Smooth muscle cell (in vitro differentiated cells): ENCODE results near the gene STS. TPM values are rescaled to one million over a fixed set of nuclear protein-coding genes. Genes with fewer than 3 reads are reported as not detected.

Source experiments
- DNase-seq: peaks from one replicate; lab custom pipeline; 2025; ENCODE audit not compliant: unreplicated experiment; lab: John Stamatoyannopoulos, UW
- H2AFZ ChIP-seq: fragments of 200-600 bp; sonication (generic); 2 replicates; pipeline ENCODE4 v1.6.0; 2016; ENCODE audit warnings: antibody characterized with exemption, low read depth, mild to moderate bottlenecking
- H3F3A ChIP-seq: fragments of 200-600 bp; sonication (generic); 2 replicates; pipeline ENCODE4 v1.6.0; 2017; ENCODE audit warnings: antibody characterized with exemption, low read depth
- H3K27ac ChIP-seq: fragments of 200-600 bp; sonication (generic); 2 replicates; pipeline ENCODE4 v1.5.1; 2016; ENCODE audit warnings: low read depth, mild to moderate bottlenecking
- H3K27me3 ChIP-seq: fragments of 200-600 bp; sonication (generic); 2 replicates; pipeline ENCODE4 v1.6.1; 2016; ENCODE audit warnings: low read depth, mild to moderate bottlenecking
- H3K36me3 ChIP-seq: fragments of 200-600 bp; sonication (generic); 2 replicates; pipeline ENCODE4 v1.5.1; 2016; ENCODE audit warnings: low read depth
- H3K4me1 ChIP-seq: fragments of 200-600 bp; sonication (generic); 2 replicates; pipeline ENCODE4 v1.5.1; 2016; ENCODE audit warnings: low read depth
- H3K4me2 ChIP-seq: fragments of 200-600 bp; sonication (generic); 2 replicates; pipeline ENCODE4 v1.6.0; 2016; ENCODE audit warnings: mild to moderate bottlenecking
- H3K4me3 ChIP-seq: fragments of 200-600 bp; sonication (generic); 2 replicates; pipeline ENCODE4 v1.5.1; 2016; ENCODE audit warnings: mild to moderate bottlenecking
- H3K79me2 ChIP-seq: fragments of 200-600 bp; sonication (generic); 2 replicates; pipeline ENCODE4 v1.6.0; 2016; ENCODE audit warnings: low read depth, mild to moderate bottlenecking
- H3K9ac ChIP-seq: fragments of 200-600 bp; sonication (generic); 2 replicates; pipeline ENCODE4 v1.6.0; 2016; ENCODE audit warnings: low read depth
- H3K9me3 ChIP-seq: fragments of 200-600 bp; sonication (generic); replicated peaks from 2 replicates; pipeline ENCODE4 v1.5.1; 2016; ENCODE audit warnings: low read depth
- H4K20me1 ChIP-seq: fragments of 200-600 bp; sonication (generic); 2 replicates; pipeline ENCODE4 v1.6.0; 2016; ENCODE audit warnings: low read depth
- WGBS: methylation state at CpG from one replicate; pipeline ENCODE4 v1.1.7; 2016; ENCODE audit warnings: low lambda C conversion rate; 5-methylcytosine and 5-hydroxymethylcytosine counted together
- polyA plus RNA-seq: library from polyadenylated mRNA; unstranded; fragments of >200 nt; fragmentation: Nextera tagmentation; extraction: Ambion mirVana; gene quantifications from 2 replicates; pipeline ENCODE4 v1.2.1, GENCODE V29; 2016
- total RNA-seq: library from RNA; depleted of rRNA; stranded (reverse); fragments of >200 nt; gene quantifications from 2 replicates; pipeline ENCODE4 v1.2.3, GENCODE V29; 2014
- TF ChIP-seq, protein P1 (sequence below): fragments of 200-600 bp; sonication (generic); IDR thresholded peaks from 2 replicates; pipeline ENCODE4 v1.5.1; 2017; ENCODE audit warnings: borderline replicate concordance, mild to moderate bottlenecking, antibody characterized with exemption; ENCODE audit not compliant: insufficient read depth, poor library complexity, severe bottlenecking

STS gene
- total and polyA plus RNA-seq, 2 experiments from 2014 or later: 2.2 to 3.8 TPM

DNA sequence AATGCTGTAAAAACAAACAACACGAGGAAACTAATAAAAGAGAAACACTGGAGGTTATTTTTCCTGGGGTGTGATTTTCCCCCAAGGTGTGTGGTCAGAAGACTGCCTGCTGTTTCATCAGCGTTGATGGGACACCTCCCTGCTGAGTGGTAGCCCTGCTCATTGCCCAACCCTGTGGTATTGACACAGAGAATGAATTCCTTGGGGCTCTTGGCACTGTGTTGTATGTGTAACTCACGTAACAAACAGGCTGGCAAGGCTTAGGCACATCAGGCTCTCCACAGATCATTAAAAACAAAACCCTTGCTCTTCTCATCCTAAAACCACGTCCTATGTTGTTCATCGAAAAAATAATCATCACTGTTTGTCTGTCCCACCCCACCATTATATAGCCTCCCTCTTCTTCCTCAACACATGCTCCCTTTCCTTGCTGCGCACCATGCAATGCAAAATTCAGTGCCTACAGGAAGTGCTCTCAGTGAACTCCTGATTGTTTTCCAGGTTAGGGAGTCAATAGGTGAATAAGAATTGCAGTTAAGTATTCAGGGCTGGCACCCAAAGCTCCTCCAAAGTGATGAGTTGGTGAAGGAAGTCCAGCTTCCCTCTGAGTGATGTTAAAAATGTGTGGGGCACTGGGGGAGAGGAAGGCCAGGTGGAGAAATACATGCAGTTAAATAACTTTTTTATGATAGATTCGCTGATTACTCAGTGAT lies 11.8 kb downstream of the STS start:
- no peaks in the 10 kb centered on the region for H3K36me3 ChIP-seq
- no peak for DNase-seq
- H3K4me1 ChIP-seq: no peaks in the 10 kb centered on the region
- no peak overlapping the region for H2AFZ ChIP-seq
- H3F3A ChIP-seq: no peaks in the 10 kb centered on the region
- no peak overlapping the region for H3K4me3 ChIP-seq
- no peak overlapping the region for H3K27ac ChIP-seq
- no peak overlapping the region for H3K9ac ChIP-seq
- no peaks in the 10 kb centered on the region for H3K9me3 ChIP-seq
- H3K79me2 ChIP-seq: no peaks in the 10 kb centered on the region
- H3K4me2 ChIP-seq: no peak overlapping the region
- no peaks in the 10 kb centered on the region for H4K20me1 ChIP-seq
- TF ChIP-seq, protein P1, sequence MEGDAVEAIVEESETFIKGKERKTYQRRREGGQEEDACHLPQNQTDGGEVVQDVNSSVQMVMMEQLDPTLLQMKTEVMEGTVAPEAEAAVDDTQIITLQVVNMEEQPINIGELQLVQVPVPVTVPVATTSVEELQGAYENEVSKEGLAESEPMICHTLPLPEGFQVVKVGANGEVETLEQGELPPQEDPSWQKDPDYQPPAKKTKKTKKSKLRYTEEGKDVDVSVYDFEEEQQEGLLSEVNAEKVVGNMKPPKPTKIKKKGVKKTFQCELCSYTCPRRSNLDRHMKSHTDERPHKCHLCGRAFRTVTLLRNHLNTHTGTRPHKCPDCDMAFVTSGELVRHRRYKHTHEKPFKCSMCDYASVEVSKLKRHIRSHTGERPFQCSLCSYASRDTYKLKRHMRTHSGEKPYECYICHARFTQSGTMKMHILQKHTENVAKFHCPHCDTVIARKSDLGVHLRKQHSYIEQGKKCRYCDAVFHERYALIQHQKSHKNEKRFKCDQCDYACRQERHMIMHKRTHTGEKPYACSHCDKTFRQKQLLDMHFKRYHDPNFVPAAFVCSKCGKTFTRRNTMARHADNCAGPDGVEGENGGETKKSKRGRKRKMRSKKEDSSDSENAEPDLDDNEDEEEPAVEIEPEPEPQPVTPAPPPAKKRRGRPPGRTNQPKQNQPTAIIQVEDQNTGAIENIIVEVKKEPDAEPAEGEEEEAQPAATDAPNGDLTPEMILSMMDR: no peak
- no peaks in the 10 kb centered on the region for H3K27me3 ChIP-seq
- 60% methylated on average over 7 of the region's 7 CpGs for WGBS

DNA sequence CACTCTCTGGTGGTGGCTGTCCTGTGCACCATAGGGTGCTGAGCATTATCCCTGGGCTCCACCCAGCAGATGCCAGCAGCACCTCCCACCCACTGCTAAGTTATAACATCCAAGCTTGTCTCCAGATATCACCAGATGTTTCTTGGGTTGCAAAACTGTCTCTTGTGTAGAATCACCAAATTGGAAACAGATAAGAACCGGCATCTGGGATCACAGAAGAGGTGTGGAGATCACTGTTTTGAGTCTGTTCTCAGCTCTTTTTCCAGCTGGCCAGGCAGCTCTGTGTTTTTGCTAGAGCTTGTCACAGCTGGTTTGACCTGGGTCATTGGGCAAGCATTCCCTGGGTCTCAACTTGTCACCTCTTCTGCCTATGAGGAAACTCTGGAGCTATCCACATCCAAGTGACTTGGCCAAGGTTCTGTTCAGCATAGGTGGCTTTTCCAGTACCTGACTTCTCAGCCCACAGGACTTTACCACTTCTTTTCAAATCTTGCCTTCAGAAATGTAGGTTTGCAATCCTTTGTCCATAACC lies 15.7 kb downstream of the STS start:
- H3K36me3 ChIP-seq: no peaks in the 10 kb centered on the region
- no peaks in the 10 kb centered on the region for H3K9me3 ChIP-seq
- no peak overlapping the region for H3K4me3 ChIP-seq
- H3K27me3 ChIP-seq: no peaks in the 10 kb centered on the region
- no peaks in the 10 kb centered on the region for H3K79me2 ChIP-seq
- H3F3A ChIP-seq: no peaks in the 10 kb centered on the region
- H3K9ac ChIP-seq: no peak overlapping the region
- H2AFZ ChIP-seq: no peak overlapping the region
- no peaks in the 10 kb centered on the region for H3K4me1 ChIP-seq
- no peaks in the 10 kb centered on the region for H4K20me1 ChIP-seq
- no peak overlapping the region for H3K4me2 ChIP-seq
- no peak for DNase-seq
- 29% methylated on average over 1 of the region's 1 CpG for WGBS
- TF ChIP-seq, protein P1: no peak
- H3K27ac ChIP-seq: no peak overlapping the region

DNA sequence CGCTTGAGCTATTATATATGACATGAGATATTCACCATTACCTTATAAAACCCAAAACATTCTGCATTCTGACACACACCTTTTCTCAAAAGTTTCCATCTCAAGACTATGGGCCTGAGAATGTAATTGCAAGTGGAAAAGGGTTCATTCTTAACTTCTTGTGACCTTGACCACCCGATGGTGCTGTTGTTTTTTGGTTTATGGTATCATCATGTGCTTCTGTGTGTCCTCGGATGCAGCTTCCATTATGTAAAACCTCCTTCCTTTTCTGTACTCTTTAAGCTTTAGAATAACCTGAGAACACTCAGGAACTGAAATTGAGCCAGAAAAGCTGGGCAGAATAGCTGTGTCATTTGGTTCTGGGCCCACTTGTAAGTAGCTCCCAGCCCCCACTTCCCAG lies 16.7 kb downstream of the STS start:
- H2AFZ ChIP-seq: no peak overlapping the region
- no peak overlapping the region for H3K27ac ChIP-seq
- no peak for DNase-seq
- H3K9ac ChIP-seq: no peak overlapping the region
- no peaks in the 10 kb centered on the region for H3K4me1 ChIP-seq
- no peaks in the 10 kb centered on the region for H3K27me3 ChIP-seq
- H3K9me3 ChIP-seq: no peaks in the 10 kb centered on the region
- no peaks in the 10 kb centered on the region for H4K20me1 ChIP-seq
- H3K4me2 ChIP-seq: no peak overlapping the region
- TF ChIP-seq, protein P1: no peak
- H3K79me2 ChIP-seq: no peaks in the 10 kb centered on the region
- H3K4me3 ChIP-seq: no peak overlapping the region
- WGBS: 68% methylated on average over 3 of the region's 3 CpGs
- no peaks in the 10 kb centered on the region for H3K36me3 ChIP-seq
- no peaks in the 10 kb centered on the region for H3F3A ChIP-seq

DNA sequence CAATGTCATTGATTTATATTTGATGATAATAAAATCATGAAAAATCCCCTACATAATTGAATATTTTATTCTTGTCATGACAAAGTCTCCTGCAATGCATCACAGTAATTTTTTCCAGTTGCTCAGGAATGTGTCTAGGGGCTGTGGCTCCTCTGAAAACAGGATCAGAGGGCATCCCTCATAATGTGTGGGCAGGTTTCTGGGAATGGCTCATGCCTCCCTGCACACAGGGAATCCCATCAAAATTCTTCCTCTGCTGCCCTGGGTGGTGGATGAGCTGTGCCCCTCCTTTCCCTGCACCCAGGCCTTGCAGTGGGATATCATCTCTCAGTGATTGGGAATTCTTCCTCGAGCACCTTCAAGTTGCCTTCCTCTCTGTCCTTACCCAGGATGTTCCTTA lies 20.9 kb downstream of the STS start:
- no peaks in the 10 kb centered on the region for H4K20me1 ChIP-seq
- H3K36me3 ChIP-seq: no peaks in the 10 kb centered on the region
- H3K27ac ChIP-seq: no peak overlapping the region
- TF ChIP-seq, protein P1: no peak
- H3K9ac ChIP-seq: no peak overlapping the region
- H3K4me3 ChIP-seq: no peak overlapping the region
- DNase-seq: no peak
- no peak overlapping the region for H2AFZ ChIP-seq
- H3F3A ChIP-seq: no peaks in the 10 kb centered on the region
- H3K27me3 ChIP-seq: no peaks in the 10 kb centered on the region
- no peaks in the 10 kb centered on the region for H3K4me1 ChIP-seq
- 75% methylated on average over 1 of the region's 1 CpG for WGBS
- H3K4me2 ChIP-seq: no peak overlapping the region
- H3K79me2 ChIP-seq: no peaks in the 10 kb centered on the region
- no peaks in the 10 kb centered on the region for H3K9me3 ChIP-seq
